H1 (cell line): ENCODE results near the gene OLIG2. TPM values are rescaled to one million over a fixed set of nuclear protein-coding genes. Genes with fewer than 3 reads are reported as not detected.
A peak's percentile ranks its signal among the peaks of the same experiment; 100 is the strongest.

ENCODE experiments used
- CTCF ChIA-PET: fragments of 300-600 bp; sonication (Branson Sonifier 250); formaldehyde crosslinking; loops from one replicate; lab custom pipeline; 2021; ENCODE audit not compliant: partially characterized antibody; lab: Charles Lee
- POLR2A ChIA-PET: fragments of 300-600 bp; sonication (Branson Sonifier 250); formaldehyde crosslinking; loops from one replicate; lab custom pipeline; 2021; ENCODE audit warnings: inconsistent platforms; ENCODE audit not compliant: partially characterized antibody; lab: Charles Lee
- DNase-seq, 2 experiments: peaks; one replicate each; pipeline versions ENCODE4 v3.0.0 to v3.0.0-alpha.2; 2010 to 2022; ENCODE audit warnings: low spot score in 2 of 2, low read depth in 1 of 2, mixed read lengths in 1 of 2
- FAIRE-seq: peaks from 2 replicates; lab custom pipeline; 2011; peaks lifted over from hg19 to GRCh38; lab: Jason Lieb, UNC
- H2AFZ ChIP-seq: 2 replicates; pipeline ENCODE4 v1.8.1; 2012; ENCODE audit warnings: low read length, inconsistent platforms
- H2AK5ac ChIP-seq: 2 replicates; pipeline ENCODE4 v1.6.1; 2013; ENCODE audit warnings: low read depth, low read length
- H2BK120ac ChIP-seq: replicated peaks from 2 replicates; pipeline ENCODE3; 2013; ENCODE audit warnings: low read depth, low read length, inconsistent platforms
- H2BK12ac ChIP-seq: 2 replicates; pipeline ENCODE4 v1.6.1; 2013; ENCODE audit warnings: low read depth, low read length
- H2BK15ac ChIP-seq: 2 replicates; pipeline ENCODE4 v1.6.1; 2013; ENCODE audit warnings: low read length
- H2BK20ac ChIP-seq: 2 replicates; pipeline ENCODE4 v1.6.1; 2013; ENCODE audit warnings: low read length
- H2BK5ac ChIP-seq: 2 replicates; pipeline ENCODE4 v1.6.1; 2013; ENCODE audit warnings: low read depth, low read length
- H3K14ac ChIP-seq: 2 replicates; pipeline ENCODE4 v1.6.1; 2013; ENCODE audit warnings: inconsistent platforms; ENCODE audit not compliant: insufficient read length
- H3K18ac ChIP-seq: 2 replicates; pipeline ENCODE4 v1.6.1; 2013; ENCODE audit warnings: low read length; ENCODE audit errors: extremely low read depth
- H3K23ac ChIP-seq: 2 replicates; pipeline ENCODE4 v1.6.1; 2013; ENCODE audit warnings: inconsistent platforms; ENCODE audit not compliant: insufficient read length
- H3K23me2 ChIP-seq: 2 replicates; pipeline ENCODE4 v1.6.1; 2013; ENCODE audit warnings: low read depth, low read length
- H3K27ac ChIP-seq: 2 replicates; pipeline ENCODE4 v1.6.1; 2011; ENCODE audit warnings: low read depth, low read length, inconsistent platforms
- H3K27me3 ChIP-seq, 4 experiments: replicated peaks in 1 of 4; 1 replicate in 1 of 4; 2 replicates in 3 of 4; pipeline versions ENCODE4 v1.6.1 to v1.8.1; 2011 to 2013; ENCODE audit warnings: low read length in 3 of 4, mild to moderate bottlenecking in 3 of 4, inconsistent platforms in 2 of 4, mixed read lengths in 2 of 4, moderate library complexity in 1 of 4; ENCODE audit not compliant: control insufficient read depth in 3 of 4, insufficient read depth in 3 of 4; ENCODE audit errors: extremely low read depth in 1 of 4
- H3K36me3 ChIP-seq, 4 experiments: 2 replicates each; pipeline versions ENCODE4 v1.6.1 to v1.8.1; 2011 to 2013; ENCODE audit warnings: mild to moderate bottlenecking in 4 of 4, low read length in 3 of 4, moderate library complexity in 2 of 4, control low read depth in 1 of 4, inconsistent platforms in 1 of 4; ENCODE audit not compliant: insufficient read depth in 4 of 4, control insufficient read depth in 2 of 4
- H3K4ac ChIP-seq: replicated peaks from 2 replicates; pipeline ENCODE3; 2013; ENCODE audit warnings: low read length, low read depth, mixed read lengths, inconsistent platforms; ENCODE audit not compliant: insufficient read length
- H3K4me1 ChIP-seq, 4 experiments: replicated peaks in 1 of 4; 1 replicate in 1 of 4; 2 replicates in 3 of 4; pipeline versions ENCODE4 v1.6.1 to v1.8.1; 2011 to 2013; ENCODE audit warnings: low read length in 3 of 4, inconsistent platforms in 2 of 4, mixed read lengths in 1 of 4; ENCODE audit not compliant: insufficient read depth in 4 of 4, control insufficient read depth in 3 of 4
- H3K4me2 ChIP-seq, 2 experiments: 2 replicates each; pipeline versions ENCODE4 v1.6.1 to v1.8.1; 2011 to 2013; ENCODE audit warnings: low read depth in 2 of 2, low read length in 2 of 2, control low read depth in 1 of 2, inconsistent platforms in 1 of 2, mild to moderate bottlenecking in 1 of 2; ENCODE audit not compliant: insufficient read depth in 1 of 2
- H3K4me3 ChIP-seq, 4 experiments: fragments of 200-600, 300-600 bp in 1 of 4; sonication (generic), shearing (Covaris generic), sonication (Bioruptor Twin) in 1 of 4; 2 replicates each; pipeline versions ENCODE4 v1.5.1 to v1.8.1; 2011 to 2016; ENCODE audit warnings: low read length in 4 of 4, low read depth in 3 of 4, control low read depth in 2 of 4, inconsistent platforms in 2 of 4, mild to moderate bottlenecking in 2 of 4, mixed read lengths in 1 of 4, moderate library complexity in 1 of 4; ENCODE audit not compliant: insufficient read depth in 2 of 4; ENCODE audit errors: extremely low read depth in 1 of 4
- H3K56ac ChIP-seq: replicated peaks from 2 replicates; pipeline ENCODE3; 2013; ENCODE audit warnings: low read depth, mild to moderate bottlenecking, mixed read lengths, low read length, inconsistent platforms; ENCODE audit not compliant: insufficient read length
- H3K79me1 ChIP-seq: 2 replicates; pipeline ENCODE4 v1.6.1; 2013; ENCODE audit warnings: low read depth, low read length, control low read depth
- H3K79me2 ChIP-seq, 2 experiments: 2 replicates each; pipeline versions ENCODE4 v1.6.1 to v1.8.1; 2012 to 2013; ENCODE audit warnings: low read length in 2 of 2, mild to moderate bottlenecking in 2 of 2, inconsistent platforms in 1 of 2; ENCODE audit not compliant: insufficient read depth in 2 of 2, control insufficient read depth in 1 of 2
- H3K9ac ChIP-seq, 4 experiments: replicated peaks in 1 of 4; 1 replicate in 1 of 4; 2 replicates in 3 of 4; pipeline versions ENCODE4 v1.6.1 to v1.8.1; 2011 to 2013; ENCODE audit warnings: low read depth in 3 of 4, low read length in 3 of 4, control low read depth in 2 of 4, mild to moderate bottlenecking in 2 of 4, moderate library complexity in 2 of 4, inconsistent platforms in 1 of 4; ENCODE audit errors: extremely low read depth in 1 of 4
- H3K9me3 ChIP-seq, 2 experiments: 2 replicates each; pipeline versions ENCODE4 v1.6.1 to v1.8.1; 2012 to 2013; ENCODE audit warnings: mild to moderate bottlenecking in 2 of 2, moderate library complexity in 2 of 2, control low read depth in 1 of 2, inconsistent platforms in 1 of 2, low read depth in 1 of 2, low read length in 1 of 2, mixed read lengths in 1 of 2; ENCODE audit not compliant: insufficient read depth in 2 of 2
- H4K20me1 ChIP-seq, 2 experiments: replicated peaks in 1 of 2; 2 replicates each; pipeline versions ENCODE3 to v1.8.1; 2011 to 2013; ENCODE audit warnings: inconsistent platforms in 2 of 2, low read length in 2 of 2, mild to moderate bottlenecking in 1 of 2; ENCODE audit not compliant: insufficient read depth in 2 of 2, control insufficient read depth in 1 of 2
- H4K5ac ChIP-seq: 2 replicates; pipeline ENCODE4 v1.6.1; 2013; ENCODE audit warnings: low read length, low read depth, mixed read lengths, inconsistent platforms; ENCODE audit not compliant: insufficient read length
- H4K8ac ChIP-seq: 2 replicates; pipeline ENCODE4 v1.8.0; 2013; ENCODE audit warnings: mild to moderate bottlenecking, moderate library complexity, low read length, inconsistent platforms; ENCODE audit not compliant: insufficient read depth; ENCODE audit errors: extremely low read depth
- H4K91ac ChIP-seq: replicated peaks from 2 replicates; pipeline ENCODE3; 2013; ENCODE audit warnings: low read length, mixed read lengths, inconsistent platforms; ENCODE audit not compliant: insufficient read length
- EZH2 ChIP-seq: fragments of 200-600 bp; sonication (generic); IDR thresholded peaks from 2 replicates; pipeline ENCODE4 v1.7.1; 2012; ENCODE audit warnings: low read depth, mild to moderate bottlenecking, moderate library complexity, low read length, inconsistent platforms; ENCODE audit not compliant: severe bottlenecking
- GABPA ChIP-seq: IDR thresholded peaks from 2 replicates; pipeline ENCODE4 v1.6.1; 2011; ENCODE audit warnings: mild to moderate bottlenecking, low read length, moderate library complexity, borderline replicate concordance; ENCODE audit not compliant: insufficient read depth
- KDM4A ChIP-seq: IDR thresholded peaks from one replicate; pipeline ENCODE4 v1.7.1; 2012; ENCODE audit warnings: low read depth, mild to moderate bottlenecking, moderate library complexity, low read length, inconsistent platforms; ENCODE audit not compliant: severe bottlenecking
- RNF2 ChIP-seq: fragments of 200-900, 300-1000 bp; sonication (generic); IDR thresholded peaks from 2 replicates; pipeline ENCODE4 v1.7.1; 2016; ENCODE audit warnings: borderline replicate concordance, low read depth, mild to moderate bottlenecking, antibody characterized with exemption, low read length; ENCODE audit not compliant: poor library complexity, severe bottlenecking; ENCODE audit errors: missing control alignments
- RXRA ChIP-seq: IDR thresholded peaks from 2 replicates; pipeline ENCODE4 v1.6.1; 2011; ENCODE audit warnings: low read depth, mild to moderate bottlenecking, low read length, moderate library complexity; ENCODE audit not compliant: insufficient read depth
- SIX5 ChIP-seq: IDR thresholded peaks from 2 replicates; pipeline ENCODE4 v1.6.1; 2011; ENCODE audit warnings: mild to moderate bottlenecking, low read depth, low read length
- SP2 ChIP-seq: IDR thresholded peaks from 2 replicates; pipeline ENCODE4 v1.6.1; 2012; ENCODE audit warnings: mild to moderate bottlenecking, low read length, inconsistent platforms
- SUZ12 ChIP-seq: fragments of 200-600 bp; sonication (generic); IDR thresholded peaks from 2 replicates; pipeline ENCODE4 v1.6.1; 2012; ENCODE audit warnings: mild to moderate bottlenecking, inconsistent platforms, low read length, moderate library complexity, mixed read lengths
- WGBS, 2 experiments: shearing (Covaris generic) in 1 of 2; methylation state at CpG; one replicate each; pipeline versions ENCODE4 v1.1.6 to v1.1.7; 2013 to 2015; ENCODE audit warnings: low lambda C conversion rate in 2 of 2, mixed read lengths in 2 of 2, inconsistent platforms in 1 of 2, low coverage in 1 of 2, missing lambda C conversion rate in 1 of 2; ENCODE audit not compliant: insufficient replicate concordance in 2 of 2, insufficient coverage in 1 of 2, insufficient read length in 1 of 2; ENCODE audit errors: extremely low coverage in 1 of 2, missing lambda C conversion rate in 1 of 2; 5-methylcytosine and 5-hydroxymethylcytosine counted together
- polyA plus RNA-seq, 7 experiments: library from polyadenylated mRNA; depleted of rRNA in 3 of 7; stranded (reverse) in 5 of 7; unstranded in 2 of 7; fragments of >200 nt in 5 of 7; fragments of 200-250 nt in 2 of 7; gene quantifications; 1 replicate in 5 of 7; 2 replicates in 1 of 7; 4 replicates in 1 of 7; pipeline versions ENCODE4 v1.2.1 to v1.2.3, GENCODE V29; 2011 to 2013; ENCODE audit warnings: missing spikeins in 2 of 7, mixed read lengths in 2 of 7
- total RNA-seq: library from RNA; stranded (reverse); fragmentation: NEBNext Ultra II Directional; extraction: Animal tissue kit (Norgen Biotek cat#: 25700); gene quantifications from 2 replicates; pipeline ENCODE4 v1.2.1, GENCODE V29; 2021
- TF ChIP-seq, protein P1 (sequence below): IDR thresholded peaks from 2 replicates; pipeline ENCODE4 v1.6.1; 2012; ENCODE audit warnings: inconsistent platforms
- TF ChIP-seq, protein P2 (sequence below): IDR thresholded peaks from 2 replicates; pipeline ENCODE4 v1.6.1; 2012; ENCODE audit warnings: inconsistent platforms

The OLIG2 gene
- total and polyA plus RNA-seq, 2 of the 8 experiments (the other 6 are each of a cell fraction or from before 2014, with no cell fraction given) = 0.79 TPM; not detected in 1

- CTCF ChIA-PET = interaction anchor here (0.6 to 1.9 kb wide), 4 partner anchors 10 to 244 kb away, joined by 4 to 7 read pairs (median 4); no protein-coding TSS in a partner anchor
- Histone ChIP-seq H2BK15ac (no peak overlapping the region; the same call in 1 of the 2 replicates), H3K56ac (no peak overlapping the region), H3K27me3 (peaks cover 70 to 79% (median 77%) of the 10 kb centered on the region in 4 experiments), H3K4me3 (peak overlapping the region; percentile 5 to 56 (median 32); a peak in 7 of 8 replicates), H3K18ac (peak overlapping the region; percentile 19), H4K20me1 (peaks cover 7 to 9% of the 10 kb centered on the region in 2 experiments), H3K14ac (no peak overlapping the region), H3K9ac (no peak overlapping the region; a peak in 1 of 7 replicates), H4K5ac (no peak overlapping the region), H2BK5ac (no peak overlapping the region), H4K91ac (no peak overlapping the region), H2AK5ac (no peak overlapping the region), H3K23me2 (peaks cover 10% of the 10 kb centered on the region), H2AFZ (no peak overlapping the region; the same call in 1 of the 2 replicates), H3K4me2 (peak overlapping the region; percentile 66 to 67), H3K23ac (no peak overlapping the region), H3K79me2 (no peaks in the 10 kb centered on the region), H3K9me3 (no peaks in the 10 kb centered on the region; a peak in 1 of 4 replicates), H3K4ac (no peak overlapping the region), H2BK20ac (no peak overlapping the region), H3K4me1 (peaks cover 6 to 11% (median 10%) of the 10 kb centered on the region in 4 experiments), H3K36me3 (no peaks in the 10 kb centered on the region), H3K27ac (no peak overlapping the region), H2BK12ac (0 out of 2 replicates have a peak overlapping the region, but pooled peaks have one; percentile 50), H4K8ac (no peak overlapping the region), H3K79me1 (no peaks in the 10 kb centered on the region), H2BK120ac (no peak overlapping the region)
- POLR2A ChIA-PET = interaction anchor here (1.5 kb wide), 1 partner anchor 10 kb away, joined by 7 read pairs; no protein-coding TSS in a partner anchor
- peak in 1 of 2 experiments; percentile 77 for DNase-seq
- no peak for FAIRE-seq
- TF ChIP-seq SIX5 (no peak), KDM4A (peak; percentile 59), RXRA (no peak), EZH2 (peak; percentile 95), SP2 (no peak), RNF2 (peak; percentile 82), GABPA (0 out of 2 replicates have a peak, but pooled peaks have one; percentile 34), SUZ12 (peak; percentile 93)
- TF ChIP-seq, protein P1, sequence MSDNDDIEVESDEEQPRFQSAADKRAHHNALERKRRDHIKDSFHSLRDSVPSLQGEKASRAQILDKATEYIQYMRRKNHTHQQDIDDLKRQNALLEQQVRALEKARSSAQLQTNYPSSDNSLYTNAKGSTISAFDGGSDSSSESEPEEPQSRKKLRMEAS = peak; percentile 94
- TF ChIP-seq, protein P2, sequence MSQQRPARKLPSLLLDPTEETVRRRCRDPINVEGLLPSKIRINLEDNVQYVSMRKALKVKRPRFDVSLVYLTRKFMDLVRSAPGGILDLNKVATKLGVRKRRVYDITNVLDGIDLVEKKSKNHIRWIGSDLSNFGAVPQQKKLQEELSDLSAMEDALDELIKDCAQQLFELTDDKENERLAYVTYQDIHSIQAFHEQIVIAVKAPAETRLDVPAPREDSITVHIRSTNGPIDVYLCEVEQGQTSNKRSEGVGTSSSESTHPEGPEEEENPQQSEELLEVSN = peak; percentile 92
- 14% methylated on average over 42 of the region's 55 CpGs; no CpG with 5 or more reads in 1 of the 2 experiments for WGBS, 2 experiments
Observed at GRCh38 chr21:33019885-33020557, 5.7 kb upstream of the OLIG2 start.
